ENCODE results near the gene COL21A1. TPM values are rescaled to one million over a fixed set of nuclear protein-coding genes. Genes with fewer than 3 reads are reported as not detected.

COL21A1 gene
- total and polyA plus RNA-seq, 11 donors: 21.7 to 110 (median 49.1) TPM

DNA sequence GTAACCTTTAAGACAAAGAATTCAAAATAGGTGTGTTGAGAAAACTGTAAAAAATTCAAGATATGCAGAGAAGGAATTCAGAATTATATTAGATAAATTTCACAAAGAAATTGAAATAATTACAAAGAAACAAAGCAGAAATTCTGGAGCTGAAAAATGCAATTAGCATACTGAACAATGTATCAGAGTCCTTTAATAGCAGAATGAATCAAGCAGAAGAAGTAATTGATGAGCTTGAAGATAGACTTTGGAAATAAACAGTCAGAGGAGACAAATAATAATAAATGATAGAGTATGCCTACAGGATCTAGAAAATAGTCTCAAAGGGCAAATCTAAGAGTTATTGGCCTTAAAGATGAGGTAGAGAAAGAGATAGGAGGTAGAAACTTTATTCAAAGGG is 131.7 kb downstream of the COL21A1 start:
- H3K36me3 ChIP-seq: no peaks in the 10 kb centered on the region
- ATAC-seq (no peak), DNase-seq (no peak)
- no peak overlapping the region for H3K4me3 ChIP-seq
- H3K9me3 ChIP-seq: peaks cover 0 to 37% (median 9%) of the 10 kb centered on the region in 12 donors
- no peak overlapping the region for H3K27ac ChIP-seq
- no peaks in the 10 kb centered on the region for H3K27me3 ChIP-seq
- intact Hi-C loops (cut with DNase I): loop anchor here in 1 of 10 donors (10.0 kb wide), 1 partner anchor 59 kb away; no protein-coding TSS in a partner anchor
- H3K4me1 ChIP-seq: no peaks in the 10 kb centered on the region
- TF ChIP-seq POLR2A (IDR thresholded peaks at IDR 0.05) (no peak), CTCF (IDR thresholded peaks at IDR 0.05) (no peak)

- DNase-seq: no peak
- Histone ChIP-seq H3K27ac (no peak overlapping the region), H3K36me3 (no peaks in the 10 kb centered on the region), H3K4me1 (no peaks in the 10 kb centered on the region), H3K27me3 (no peaks in the 10 kb centered on the region), H3K9me3 (peaks cover 0 to 13% (median 0%) of the 10 kb centered on the region in 12 donors), H3K4me3 (no peak overlapping the region)
- intact Hi-C loops (cut with DNase I): loop anchor here in 1 of 10 donors (10.0 kb wide), 1 partner anchor 136 kb away; the partner anchor contains the start of gene COL21A1
- TF ChIP-seq POLR2A (IDR thresholded peaks at IDR 0.05) (no peak), CTCF (IDR thresholded peaks at IDR 0.05) (no peak)
- ATAC-seq: no peak
Observed at GRCh38 chr6:56109149-56109548, 138.2 kb downstream of the COL21A1 start.

GRCh38 chr6:56106231-56106630 is 141.1 kb downstream of the COL21A1 start:
- H3K27ac ChIP-seq: no peak overlapping the region
- peaks cover 0 to 4% (median 0%) of the 10 kb centered on the region in 12 donors for H3K4me1 ChIP-seq
- no peaks in the 10 kb centered on the region for H3K27me3 ChIP-seq
- no peaks in the 10 kb centered on the region for H3K36me3 ChIP-seq
- ATAC-seq: no peak
- no peak for DNase-seq
- peaks cover 0 to 10% (median 0%) of the 10 kb centered on the region in 12 donors for H3K9me3 ChIP-seq
- no peak overlapping the region for H3K4me3 ChIP-seq
- WGBS, 4 donors: 42 to 67% (median 54%) methylated on average over 1 of the region's 1 CpG
- TF ChIP-seq CTCF (IDR thresholded peaks at IDR 0.05) (no peak), POLR2A (IDR thresholded peaks at IDR 0.05) (no peak)
- intact Hi-C loops (cut with DNase I): loop anchor here in 1 of 10 donors (10.0 kb wide), 1 partner anchor 139 kb away; the partner anchor contains the start of gene COL21A1

DNA sequence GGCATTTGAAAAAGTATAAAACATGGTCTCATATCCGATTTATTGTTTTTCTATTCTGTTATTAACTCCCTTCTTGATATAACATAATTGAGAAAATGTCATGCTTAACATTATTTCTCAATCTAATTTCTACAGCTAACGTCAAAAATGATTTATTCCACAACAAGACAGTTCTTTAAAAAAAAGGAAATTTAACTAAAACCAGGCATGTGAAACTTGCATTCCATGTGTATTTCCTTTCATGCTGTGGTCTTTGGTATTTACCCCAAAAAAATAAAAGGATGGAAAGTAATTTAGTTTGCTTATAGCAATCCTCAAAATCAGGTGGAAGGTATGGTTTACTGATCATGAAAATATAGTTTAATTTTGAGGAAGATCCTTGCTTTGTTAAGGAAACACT is 142.8 kb downstream of the COL21A1 start:
- DNase-seq: no peak
- no peak for TF ChIP-seq CTCF (IDR thresholded peaks at IDR 0.05)
- TF ChIP-seq POLR2A (IDR thresholded peaks at IDR 0.05): no peak
- Histone ChIP-seq H3K9me3 (no peaks in the 10 kb centered on the region), H3K4me3 (no peak overlapping the region), H3K36me3 (no peaks in the 10 kb centered on the region), H3K27me3 (no peaks in the 10 kb centered on the region), H3K27ac (no peak overlapping the region), H3K4me1 (peaks cover 0 to 8% (median 0%) of the 10 kb centered on the region in 12 donors)
- intact Hi-C loops (cut with DNase I): loop anchor here in 2 of 10 donors (5.0 to 10.0 kb wide), 2 partner anchors 140 to 143 kb away; partner anchors contain the start of gene COL21A1 (in 2 of the 2)
- ATAC-seq: no peak
- 66 to 85% (median 83%) methylated on average over 2 of the region's 2 CpGs for WGBS, 4 donors
